HUDEP-2 (cell line): ENCODE data around the gene SH3D21.

Experiments
- DNase-seq, 76 experiments: peaks; one replicate each; lab custom pipeline; 2025; ENCODE audit not compliant: unreplicated experiment in 76 of 76; lab: John Stamatoyannopoulos, UW

The SH3D21 gene

GRCh38 chr1:36352910-36353878, 47.0 kb downstream of the SH3D21 start:
- no peak for DNase-seq

GRCh38 chr1:36354486-36354885, 48.3 kb downstream of the SH3D21 start:
- no peak for DNase-seq

GRCh38 chr1:36355811-36356210, 49.6 kb downstream of the SH3D21 start:
- DNase-seq: no peak

- DNase-seq: no peak
These were observed 52.4 kb downstream of the SH3D21 start for GRCh38 chr1:36358514-36359084.

GRCh38 chr1:36359383-36359782, 53.2 kb downstream of the SH3D21 start:
- no peak for DNase-seq

GRCh38 chr1:36359911-36360550, 53.9 kb downstream of the SH3D21 start:
- DNase-seq: no peak

GRCh38 chr1:36365381-36365780, 59.2 kb downstream of the SH3D21 start:
- DNase-seq: peak in 46 of 76 experiments; percentile 4 to 55 (median 24)

GRCh38 chr1:36366091-36366661, 60.0 kb downstream of the SH3D21 start:
- no peak for DNase-seq

GRCh38 chr1:36367066-36367465, 60.9 kb downstream of the SH3D21 start:
- no peak for DNase-seq

GRCh38 chr1:36367798-36368197, 61.6 kb downstream of the SH3D21 start:
- no peak for DNase-seq

- DNase-seq: peak in 63 of 76 experiments; percentile 10 to 82 (median 55)
These were observed 63.1 kb downstream of the SH3D21 start for GRCh38 chr1:36369061-36369861.
